Suppressor macrophage treated with lipopolysaccharide for 4 hours (primary cell): Measurements from ENCODE around the gene BPIFB1.

Source experiments
- DNase-seq: peaks from one replicate; pipeline ENCODE4 v3.0.0-alpha.2; 2020

BPIFB1 gene

GRCh38 chr20:33273117-33273851 is 9.7 kb upstream of the BPIFB1 start:
- DNase-seq = no peak

GRCh38 chr20:33275215-33275614 is 7.8 kb upstream of the BPIFB1 start:
- no peak for DNase-seq

- no peak for DNase-seq
Measured at GRCh38 chr20:33275871-33276270, 7.1 kb upstream of the BPIFB1 start.

- no peak for DNase-seq
Measured at GRCh38 chr20:33276303-33277113, 6.5 kb upstream of the BPIFB1 start.

GRCh38 chr20:33277471-33278441 is 5.3 kb upstream of the BPIFB1 start:
- DNase-seq = no peak

- no peak for DNase-seq
Measured at GRCh38 chr20:33278700-33279099, 4.3 kb upstream of the BPIFB1 start.

- DNase-seq = no peak
Measured at GRCh38 chr20:33279261-33279910, 3.6 kb upstream of the BPIFB1 start.

GRCh38 chr20:33280000-33280680 is 2.9 kb upstream of the BPIFB1 start:
- DNase-seq = no peak

GRCh38 chr20:33280775-33281174 is 2.2 kb upstream of the BPIFB1 start:
- no peak for DNase-seq

GRCh38 chr20:33281550-33282146 is 1.4 kb upstream of the BPIFB1 start:
- DNase-seq = no peak

GRCh38 chr20:33282196-33282934 is 649 bp upstream of the BPIFB1 start:
- DNase-seq = no peak

GRCh38 chr20:33284284-33284683 is 1.3 kb downstream of the BPIFB1 start:
- DNase-seq = no peak

- DNase-seq = no peak
Measured at GRCh38 chr20:33284937-33285336, 1.9 kb downstream of the BPIFB1 start.

GRCh38 chr20:33285861-33286495 is 3.0 kb downstream of the BPIFB1 start:
- no peak for DNase-seq

- DNase-seq = no peak
Measured at GRCh38 chr20:33287884-33288283, 4.9 kb downstream of the BPIFB1 start.

GRCh38 chr20:33290852-33291251 is 7.8 kb downstream of the BPIFB1 start:
- no peak for DNase-seq

- no peak for DNase-seq
Measured at GRCh38 chr20:33291416-33291815, 8.4 kb downstream of the BPIFB1 start.

- peak; percentile 69 for DNase-seq
Measured at GRCh38 chr20:33291830-33292355, 8.9 kb downstream of the BPIFB1 start.

- DNase-seq = no peak
Measured at GRCh38 chr20:33296206-33296605, 13.2 kb downstream of the BPIFB1 start.

- DNase-seq = no peak
Measured at GRCh38 chr20:33298391-33298790, 15.4 kb downstream of the BPIFB1 start.
